Left lung (tissue), 10 donors: ENCODE data around the gene PDXK. TPM values are rescaled to one million over a fixed set of nuclear protein-coding genes. Genes with fewer than 3 reads are reported as not detected.
A peak's percentile ranks its signal among the peaks of the same experiment; 100 is the strongest.

ENCODE experiments used
- ATAC-seq: fragments of 200-7000 bp; cut with Tn5 transposase; one replicate; pipeline ENCODE4 v1.9.1; 2020; ENCODE audit warnings: moderate library complexity
- DNase-seq, 4 donors: peaks; one replicate each; pipeline ENCODE4 v3.0.0-alpha.2; 2013 to 2020
- H3K27ac ChIP-seq, 2 donors: fragments of 200-600 bp; sonication (generic) in 1 of 2; one replicate each; pipeline versions ENCODE4 v1.5.0 to v1.8.0; 2020 to 2021
- H3K27me3 ChIP-seq, 2 donors: fragments of 200-600 bp; sonication (generic) in 1 of 2; one replicate each; pipeline versions ENCODE4 v1.5.0 to v1.8.0; 2020 to 2021
- H3K36me3 ChIP-seq, 2 donors: fragments of 200-600 bp; sonication (generic) in 1 of 2; one replicate each; pipeline versions ENCODE4 v1.5.0 to v1.8.0; 2020 to 2021
- H3K4me1 ChIP-seq, 2 donors: fragments of 200-600 bp; one replicate each; pipeline ENCODE4 v1.8.0; 2021
- H3K4me3 ChIP-seq, 2 donors: fragments of 200-600 bp; sonication (generic) in 1 of 2; one replicate each; pipeline versions ENCODE4 v1.5.0 to v1.8.0; 2020 to 2021; ENCODE audit warnings: mild to moderate bottlenecking in 1 of 2
- H3K9me3 ChIP-seq, 2 donors: fragments of 200-600 bp; sonication (generic) in 1 of 2; one replicate each; pipeline versions ENCODE4 v1.5.0 to v1.8.0; 2020 to 2021
- intact Hi-C, 2 donors: fragments of 100-400 bp; cut with DNase I; formaldehyde crosslinking; loops; one replicate each; pipeline versions ENCODE4 v1.11.2 to v1.14.2; 2022
- polyA plus RNA-seq, 6 donors: library from polyadenylated mRNA; unstranded; fragments of 120-200 nt; gene quantifications; one replicate each; pipeline ENCODE4 v1.2.1, GENCODE V29; 2013; ENCODE audit not compliant: insufficient read length in 6 of 6
- total RNA-seq, 2 donors: library from RNA; stranded (reverse); fragmentation: NEBNext Ultra II Directional; extraction: Animal tissue kit (Norgen Biotek cat#: 25700); gene quantifications; one replicate each; pipeline ENCODE4 v1.2.1, GENCODE V29; 2021
- TF ChIP-seq, protein P1 (sequence below), 2 donors: fragments of 200-600 bp; sonication (generic) in 1 of 2; IDR thresholded peaks; one replicate each; pipeline versions ENCODE4 v1.5.0 to v1.8.0; 2021; ENCODE audit warnings: antibody characterized with exemption in 2 of 2
- donor health status: DM: no; HTN: yes; CAD: no.
- donor health status: DM: no; HTN: no; CAD: no.

Gene PDXK
- total and polyA plus RNA-seq, 8 donors = 36.9 to 305 (median 43.9) TPM

DNA sequence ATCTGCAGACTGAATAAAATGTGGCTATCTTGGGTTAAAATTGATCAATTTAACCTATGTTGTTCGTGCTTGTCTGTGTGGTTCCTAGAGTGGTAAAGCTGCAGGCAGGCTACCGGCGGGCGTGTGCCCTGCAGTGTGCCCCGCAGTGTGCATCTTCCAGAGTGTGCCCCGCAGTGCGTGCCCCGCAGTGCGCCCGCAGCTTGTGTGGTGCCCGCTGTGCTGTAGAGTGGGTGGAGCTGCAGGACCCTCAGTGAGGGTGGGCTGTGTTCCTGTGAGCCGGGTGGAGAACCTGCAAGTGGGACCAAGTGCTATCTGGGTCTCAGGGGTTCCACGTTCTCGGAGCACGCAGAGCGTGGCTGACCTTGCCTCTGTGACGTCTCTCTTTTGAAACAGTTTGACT, 81.2 kb downstream of the PDXK start:
- no peak for DNase-seq
- peaks cover 0 to 98% of the 10 kb centered on the region in 2 donors for H3K36me3 ChIP-seq
- no peak overlapping the region for H3K27ac ChIP-seq
- intact Hi-C loops = no loop called here
- H3K27me3 ChIP-seq = no peaks in the 10 kb centered on the region
- no peak overlapping the region for H3K4me3 ChIP-seq
- TF ChIP-seq, protein P1, sequence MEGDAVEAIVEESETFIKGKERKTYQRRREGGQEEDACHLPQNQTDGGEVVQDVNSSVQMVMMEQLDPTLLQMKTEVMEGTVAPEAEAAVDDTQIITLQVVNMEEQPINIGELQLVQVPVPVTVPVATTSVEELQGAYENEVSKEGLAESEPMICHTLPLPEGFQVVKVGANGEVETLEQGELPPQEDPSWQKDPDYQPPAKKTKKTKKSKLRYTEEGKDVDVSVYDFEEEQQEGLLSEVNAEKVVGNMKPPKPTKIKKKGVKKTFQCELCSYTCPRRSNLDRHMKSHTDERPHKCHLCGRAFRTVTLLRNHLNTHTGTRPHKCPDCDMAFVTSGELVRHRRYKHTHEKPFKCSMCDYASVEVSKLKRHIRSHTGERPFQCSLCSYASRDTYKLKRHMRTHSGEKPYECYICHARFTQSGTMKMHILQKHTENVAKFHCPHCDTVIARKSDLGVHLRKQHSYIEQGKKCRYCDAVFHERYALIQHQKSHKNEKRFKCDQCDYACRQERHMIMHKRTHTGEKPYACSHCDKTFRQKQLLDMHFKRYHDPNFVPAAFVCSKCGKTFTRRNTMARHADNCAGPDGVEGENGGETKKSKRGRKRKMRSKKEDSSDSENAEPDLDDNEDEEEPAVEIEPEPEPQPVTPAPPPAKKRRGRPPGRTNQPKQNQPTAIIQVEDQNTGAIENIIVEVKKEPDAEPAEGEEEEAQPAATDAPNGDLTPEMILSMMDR (IDR thresholded peaks at IDR 0.05) = no peak
- peaks cover 0 to 5% of the 10 kb centered on the region in 2 donors for H3K4me1 ChIP-seq
- H3K9me3 ChIP-seq = no peaks in the 10 kb centered on the region
- no peak for ATAC-seq

DNA sequence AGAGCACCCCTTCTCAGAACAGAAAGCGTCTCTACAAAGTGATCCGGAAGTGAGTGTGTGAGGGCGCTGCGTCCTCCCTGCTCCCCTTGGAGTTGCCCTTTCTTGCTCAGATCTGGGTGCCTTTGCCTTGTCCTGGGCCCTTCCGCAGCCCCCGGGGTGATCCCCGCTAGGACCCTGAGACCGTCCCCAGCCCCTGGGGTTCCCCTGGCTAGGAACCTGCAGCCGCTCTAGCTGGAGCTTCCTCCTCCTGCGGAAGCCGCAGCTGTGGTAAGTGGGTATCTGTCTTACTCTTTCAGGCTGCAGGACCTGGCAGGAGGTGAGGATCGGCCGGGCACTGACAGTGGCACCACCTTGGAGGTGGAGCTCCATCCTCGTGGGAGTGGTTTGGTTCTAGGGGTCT, 81.6 kb downstream of the PDXK start:
- DNase-seq (peak in 1 of 4 donors; percentile 71), ATAC-seq (no peak)
- no peaks in the 10 kb centered on the region for H3K27me3 ChIP-seq
- intact Hi-C loops = no loop called here
- H3K36me3 ChIP-seq = peaks cover 0 to 94% of the 10 kb centered on the region in 2 donors
- TF ChIP-seq, protein P1 (IDR thresholded peaks at IDR 0.05) = no peak
- peaks cover 0 to 9% of the 10 kb centered on the region in 2 donors for H3K4me1 ChIP-seq
- H3K4me3 ChIP-seq = no peak overlapping the region
- no peaks in the 10 kb centered on the region for H3K9me3 ChIP-seq
- H3K27ac ChIP-seq = no peak overlapping the region

- Histone ChIP-seq H3K4me3 (no peak overlapping the region), H3K27ac (no peak overlapping the region), H3K27me3 (no peaks in the 10 kb centered on the region), H3K36me3 (peaks cover 0 to 87% of the 10 kb centered on the region in 2 donors), H3K9me3 (no peaks in the 10 kb centered on the region), H3K4me1 (peaks cover 0 to 13% of the 10 kb centered on the region in 2 donors)
- DNase-seq (no peak), ATAC-seq (no peak)
- intact Hi-C loops = no loop called here
- TF ChIP-seq, protein P1 (IDR thresholded peaks at IDR 0.05) = no peak
Observed at GRCh38 chr21:43801006-43801783, 82.3 kb downstream of the PDXK start.

GRCh38 chr21:43802713-43803313, 83.9 kb downstream of the PDXK start:
- TF ChIP-seq, protein P1 (IDR thresholded peaks at IDR 0.05) = no peak
- no peaks in the 10 kb centered on the region for H3K9me3 ChIP-seq
- intact Hi-C loops = no loop called here
- H3K27me3 ChIP-seq = no peaks in the 10 kb centered on the region
- peaks cover 0 to 71% of the 10 kb centered on the region in 2 donors for H3K36me3 ChIP-seq
- no peak overlapping the region for H3K4me3 ChIP-seq
- H3K4me1 ChIP-seq = peaks cover 0 to 18% of the 10 kb centered on the region in 2 donors
- no peak for DNase-seq
- no peak overlapping the region for H3K27ac ChIP-seq
- no peak for ATAC-seq

DNA sequence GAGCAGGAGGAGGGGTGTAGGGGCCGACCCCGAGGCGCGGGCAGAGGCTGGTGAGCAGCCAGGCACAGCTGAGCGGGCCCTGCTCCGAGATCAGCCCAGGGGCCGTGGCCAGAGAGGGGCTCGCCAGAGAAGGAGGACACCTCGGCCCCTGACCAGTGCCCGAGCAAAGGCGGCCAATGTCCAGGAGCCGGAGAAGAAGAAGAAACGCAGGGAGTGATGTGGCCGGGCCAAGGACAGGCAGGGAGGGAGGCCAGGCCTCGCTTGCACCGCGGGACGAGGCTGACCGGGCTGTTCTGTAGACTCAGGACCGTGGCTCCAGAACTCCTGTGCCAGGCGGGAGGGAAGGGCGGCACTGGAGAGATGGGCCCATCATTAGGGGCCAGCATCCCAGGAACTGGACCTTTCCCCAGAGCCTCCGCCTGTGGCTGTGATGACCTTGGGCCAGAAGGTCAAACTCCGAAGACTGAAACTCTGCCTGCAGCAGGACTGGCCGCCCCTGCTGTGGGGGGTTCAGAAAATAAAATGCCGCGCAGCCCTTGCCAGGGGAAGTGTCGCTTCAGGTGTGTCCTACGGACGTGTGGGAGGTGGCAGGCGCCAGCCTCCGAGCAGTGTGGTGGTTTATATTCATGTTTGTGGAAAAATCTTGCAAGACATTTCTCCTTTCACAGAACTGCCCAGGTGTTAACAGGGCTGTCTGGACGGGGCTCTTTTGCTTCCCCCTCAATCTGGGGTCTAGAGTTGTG, 84.8 kb downstream of the PDXK start:
- no peak for ATAC-seq
- Histone ChIP-seq H3K4me3 (no peak overlapping the region), H3K4me1 (peaks cover 0 to 18% of the 10 kb centered on the region in 2 donors), H3K36me3 (peaks cover 0 to 62% of the 10 kb centered on the region in 2 donors), H3K27me3 (no peaks in the 10 kb centered on the region), H3K27ac (no peak overlapping the region), H3K9me3 (no peaks in the 10 kb centered on the region)
- TF ChIP-seq, protein P1 (IDR thresholded peaks at IDR 0.05) = no peak
- peak in 1 of 4 donors; percentile 77 for DNase-seq
- intact Hi-C loops = no loop called here
